ENCODE data around the gene DOK5. TPM values are rescaled to one million over a fixed set of nuclear protein-coding genes. Genes with fewer than 3 reads are reported as not detected.

The DOK5 gene
- total and polyA plus RNA-seq, 2 donors (not counting 3 experiments of a cell fraction or from before 2014, with no cell fraction given) = 3.5 to 14.2 TPM

GRCh38 chr20:54601831-54602515, 126.6 kb downstream of the DOK5 start:
- H4K20me1 ChIP-seq (replicated peaks; ENCODE audit: control insufficient read depth, extremely low read depth, insufficient read depth, low read length) = no peaks in the 10 kb centered on the region
- H3K36me3 ChIP-seq (ENCODE audit: control insufficient read depth in 2 of 2, extremely low read depth in 1 of 2, insufficient read depth in 2 of 2, low read length in 2 of 2) = no peaks in the 10 kb centered on the region
- ChIA-PET POLR2A (no interaction called here), CTCF (no interaction called here)
- no peak overlapping the region for H3K9ac ChIP-seq (replicated peaks; ENCODE audit: extremely low read depth, insufficient read depth, low read length)
- dilution Hi-C loops (cut with MboI; ENCODE audit: extremely low pct_ligation_motif_present, low sequenced_read_pairs) (no loop called here), intact Hi-C loops (cut with micrococcal nuclease) (no loop called here)
- H3K4me2 ChIP-seq (ENCODE audit: insufficient read depth, low read length) = no peak overlapping the region
- H3K4me1 ChIP-seq (ENCODE audit: control insufficient read depth, extremely low read depth, insufficient read depth, low read length) = no peaks in the 10 kb centered on the region
- no peak overlapping the region for H2AFZ ChIP-seq (ENCODE audit: low read depth, low read length)
- no TSS peak for BruUV-seq (replicated peaks)
- FAIRE-seq = no peak
- H3K27me3 ChIP-seq (ENCODE audit: control insufficient read depth in 2 of 2, insufficient read depth in 2 of 2, low read length in 2 of 2) = no peaks in the 10 kb centered on the region
- no peaks in the 10 kb centered on the region for H3K9me1 ChIP-seq (replicated peaks; ENCODE audit: control insufficient read depth, extremely low read depth, insufficient read depth, low read length)
- H3K9me3 ChIP-seq (replicated peaks; ENCODE audit: control insufficient read depth, insufficient read depth, low read length) = no peaks in the 10 kb centered on the region
- no peaks in the 10 kb centered on the region for H3K79me2 ChIP-seq (ENCODE audit: control insufficient read depth, insufficient read depth, low read length)
- no peak for DNase-seq (ENCODE audit: low read depth, low spot score)
- H3K27ac ChIP-seq (ENCODE audit: insufficient read depth, low read depth, low read length) = no peak overlapping the region
- TF ChIP-seq CTCF (IDR thresholded peaks at IDR 0.05; ENCODE audit: extremely low read depth in 1 of 2, insufficient read depth in 1 of 2, low read depth in 1 of 2, low read length in 2 of 2) (no peak), JUN (IDR thresholded peaks at IDR 0.05; ENCODE audit: borderline replicate concordance, insufficient read depth, insufficient read length, low read depth) (no peak), POLR2AphosphoS5 (IDR thresholded peaks at IDR 0.05; ENCODE audit: insufficient read depth, low read depth, low read length) (no peak), GATA2 (IDR thresholded peaks at IDR 0.05; ENCODE audit: insufficient read depth, insufficient read length, low read depth, low read length) (no peak), FOS (IDR thresholded peaks at IDR 0.05; ENCODE audit: borderline replicate concordance, insufficient read depth, low read length) (no peak), MYC (IDR thresholded peaks at IDR 0.05; ENCODE audit: low read depth, low read length) (no peak), EZH2 (IDR thresholded peaks at IDR 0.05; ENCODE audit: borderline replicate concordance, low read depth, low read length, severe bottlenecking) (no peak), POLR2A (IDR thresholded peaks at IDR 0.05; ENCODE audit: low read depth, low read length) (no peak), MAX (IDR thresholded peaks at IDR 0.05; ENCODE audit: insufficient read depth, insufficient read length) (no peak)
- no peak overlapping the region for H3K4me3 ChIP-seq (replicated peaks in 1 of 3; ENCODE audit: insufficient read depth in 1 of 3, low read depth in 1 of 3, low read length in 3 of 3)
